ENCODE results near the gene ZDHHC1.

ZDHHC1 gene

GRCh38 chr16:67448580-67448979 is 32.3 kb upstream of the ZDHHC1 start:
- in situ Hi-C loops (cut with MboI; ENCODE audit: low sequenced_read_pairs) = loop anchor here (25.0 kb wide), 1 partner anchor 486 kb away; the partner anchor contains the start of gene CES3

GRCh38 chr16:67447508-67448076 is 31.3 kb upstream of the ZDHHC1 start:
- in situ Hi-C loops (cut with MboI; ENCODE audit: low sequenced_read_pairs) = loop anchor here (25.0 kb wide), 1 partner anchor 485 kb away; the partner anchor contains the start of gene CES3

GRCh38 chr16:67446968-67447507 is 30.8 kb upstream of the ZDHHC1 start:
- in situ Hi-C loops (cut with MboI; ENCODE audit: low sequenced_read_pairs) = loop anchor here (25.0 kb wide), 1 partner anchor 485 kb away; the partner anchor contains the start of gene CES3

GRCh38 chr16:67445913-67446907 is 29.9 kb upstream of the ZDHHC1 start:
- in situ Hi-C loops (cut with MboI; ENCODE audit: low sequenced_read_pairs) = loop anchor here (25.0 kb wide), 1 partner anchor 484 kb away; the partner anchor contains the start of gene CES3

GRCh38 chr16:67445441-67445912 is 29.2 kb upstream of the ZDHHC1 start:
- in situ Hi-C loops (cut with MboI; ENCODE audit: low sequenced_read_pairs) = loop anchor here (25.0 kb wide), 1 partner anchor 483 kb away; the partner anchor contains the start of gene CES3

GRCh38 chr16:67445126-67445426 is 28.8 kb upstream of the ZDHHC1 start:
- in situ Hi-C loops (cut with MboI; ENCODE audit: low sequenced_read_pairs) = loop anchor here (25.0 kb wide), 1 partner anchor 483 kb away; the partner anchor contains the start of gene CES3

- in situ Hi-C loops (cut with MboI; ENCODE audit: low sequenced_read_pairs) = loop anchor here (25.0 kb wide), 1 partner anchor 482 kb away; the partner anchor contains the start of gene CES3
These were observed 28.2 kb upstream of the ZDHHC1 start for GRCh38 chr16:67444259-67445125.

GRCh38 chr16:67443265-67443664 is 27.0 kb upstream of the ZDHHC1 start:
- in situ Hi-C loops (cut with MboI; ENCODE audit: low sequenced_read_pairs) = loop anchor here (25.0 kb wide), 1 partner anchor 481 kb away; the partner anchor contains the start of gene CES3

GRCh38 chr16:67442581-67443255 is 26.4 kb upstream of the ZDHHC1 start:
- in situ Hi-C loops (cut with MboI; ENCODE audit: low sequenced_read_pairs) = loop anchor here (25.0 kb wide), 1 partner anchor 480 kb away; the partner anchor contains the start of gene CES3

- in situ Hi-C loops (cut with MboI; ENCODE audit: low sequenced_read_pairs) = loop anchor here (25.0 kb wide), 1 partner anchor 480 kb away; the partner anchor contains the start of gene CES3
These were observed 25.6 kb upstream of the ZDHHC1 start for GRCh38 chr16:67441907-67442306.

- in situ Hi-C loops (cut with MboI; ENCODE audit: low sequenced_read_pairs) = loop anchor here (25.0 kb wide), 1 partner anchor 479 kb away; the partner anchor contains the start of gene CES3
These were observed 25.0 kb upstream of the ZDHHC1 start for GRCh38 chr16:67441271-67441753.

GRCh38 chr16:67438824-67439393 is 22.6 kb upstream of the ZDHHC1 start:
- in situ Hi-C loops (cut with MboI; ENCODE audit: low sequenced_read_pairs) = loop anchor here (25.0 kb wide), 1 partner anchor 477 kb away; the partner anchor contains the start of gene CES3

- in situ Hi-C loops (cut with MboI; ENCODE audit: low sequenced_read_pairs) = loop anchor here (25.0 kb wide), 1 partner anchor 476 kb away; the partner anchor contains the start of gene CES3
These were observed 22.0 kb upstream of the ZDHHC1 start for GRCh38 chr16:67438098-67438791.

- in situ Hi-C loops (cut with MboI; ENCODE audit: low sequenced_read_pairs) = loop anchor here (25.0 kb wide), 1 partner anchor 475 kb away; the partner anchor contains the start of gene CES3
These were observed 21.2 kb upstream of the ZDHHC1 start for GRCh38 chr16:67437513-67437912.

GRCh38 chr16:67436640-67437193 is 20.4 kb upstream of the ZDHHC1 start:
- in situ Hi-C loops (cut with MboI; ENCODE audit: low sequenced_read_pairs) = loop anchor here (25.0 kb wide), 1 partner anchor 474 kb away; the partner anchor contains the start of gene CES3

GRCh38 chr16:67435758-67436164 is 19.5 kb upstream of the ZDHHC1 start:
- in situ Hi-C loops (cut with MboI; ENCODE audit: low sequenced_read_pairs) = loop anchor here (25.0 kb wide), 1 partner anchor 473 kb away; the partner anchor contains the start of gene CES3

GRCh38 chr16:67433131-67433719 is 16.9 kb upstream of the ZDHHC1 start:
- in situ Hi-C loops (cut with MboI; ENCODE audit: low sequenced_read_pairs) = loop anchor here (25.0 kb wide), 1 partner anchor 471 kb away; the partner anchor contains the start of gene CES3
